Panc1 (cell line): ENCODE measurements around the gene CRMP1.

Source experiments
- POLR2AphosphoS5 ChIP-seq: IDR thresholded peaks from 2 replicates; pipeline ENCODE4 v1.6.1; 2012; ENCODE audit warnings: mild to moderate bottlenecking, low read depth, low read length, moderate library complexity
- SIN3A ChIP-seq: IDR thresholded peaks from 2 replicates; pipeline ENCODE4 v1.6.1; 2012; ENCODE audit warnings: low read depth, mild to moderate bottlenecking, low read length, moderate library complexity, borderline replicate concordance; ENCODE audit not compliant: insufficient read depth
- TF ChIP-seq, protein P1 (sequence below): fragments of 450-650 bp; IDR thresholded peaks from 2 replicates; pipeline ENCODE4 v1.5.1; 2017; ENCODE audit warnings: mild to moderate bottlenecking
- TF ChIP-seq, protein P2 (sequence below), 2 experiments: IDR thresholded peaks; 2 replicates each; pipeline ENCODE4 v1.6.1; 2011 to 2012; ENCODE audit warnings: low read depth in 2 of 2, control low read depth in 1 of 2, low read length in 1 of 2, mild to moderate bottlenecking in 1 of 2, moderate library complexity in 1 of 2; ENCODE audit not compliant: insufficient read depth in 1 of 2

GRCh38 chr4:5839751-5840674 is 52.9 kb downstream of the CRMP1 start:
- TF ChIP-seq, protein P1, sequence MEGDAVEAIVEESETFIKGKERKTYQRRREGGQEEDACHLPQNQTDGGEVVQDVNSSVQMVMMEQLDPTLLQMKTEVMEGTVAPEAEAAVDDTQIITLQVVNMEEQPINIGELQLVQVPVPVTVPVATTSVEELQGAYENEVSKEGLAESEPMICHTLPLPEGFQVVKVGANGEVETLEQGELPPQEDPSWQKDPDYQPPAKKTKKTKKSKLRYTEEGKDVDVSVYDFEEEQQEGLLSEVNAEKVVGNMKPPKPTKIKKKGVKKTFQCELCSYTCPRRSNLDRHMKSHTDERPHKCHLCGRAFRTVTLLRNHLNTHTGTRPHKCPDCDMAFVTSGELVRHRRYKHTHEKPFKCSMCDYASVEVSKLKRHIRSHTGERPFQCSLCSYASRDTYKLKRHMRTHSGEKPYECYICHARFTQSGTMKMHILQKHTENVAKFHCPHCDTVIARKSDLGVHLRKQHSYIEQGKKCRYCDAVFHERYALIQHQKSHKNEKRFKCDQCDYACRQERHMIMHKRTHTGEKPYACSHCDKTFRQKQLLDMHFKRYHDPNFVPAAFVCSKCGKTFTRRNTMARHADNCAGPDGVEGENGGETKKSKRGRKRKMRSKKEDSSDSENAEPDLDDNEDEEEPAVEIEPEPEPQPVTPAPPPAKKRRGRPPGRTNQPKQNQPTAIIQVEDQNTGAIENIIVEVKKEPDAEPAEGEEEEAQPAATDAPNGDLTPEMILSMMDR: no peak
- TF ChIP-seq, protein P2, sequence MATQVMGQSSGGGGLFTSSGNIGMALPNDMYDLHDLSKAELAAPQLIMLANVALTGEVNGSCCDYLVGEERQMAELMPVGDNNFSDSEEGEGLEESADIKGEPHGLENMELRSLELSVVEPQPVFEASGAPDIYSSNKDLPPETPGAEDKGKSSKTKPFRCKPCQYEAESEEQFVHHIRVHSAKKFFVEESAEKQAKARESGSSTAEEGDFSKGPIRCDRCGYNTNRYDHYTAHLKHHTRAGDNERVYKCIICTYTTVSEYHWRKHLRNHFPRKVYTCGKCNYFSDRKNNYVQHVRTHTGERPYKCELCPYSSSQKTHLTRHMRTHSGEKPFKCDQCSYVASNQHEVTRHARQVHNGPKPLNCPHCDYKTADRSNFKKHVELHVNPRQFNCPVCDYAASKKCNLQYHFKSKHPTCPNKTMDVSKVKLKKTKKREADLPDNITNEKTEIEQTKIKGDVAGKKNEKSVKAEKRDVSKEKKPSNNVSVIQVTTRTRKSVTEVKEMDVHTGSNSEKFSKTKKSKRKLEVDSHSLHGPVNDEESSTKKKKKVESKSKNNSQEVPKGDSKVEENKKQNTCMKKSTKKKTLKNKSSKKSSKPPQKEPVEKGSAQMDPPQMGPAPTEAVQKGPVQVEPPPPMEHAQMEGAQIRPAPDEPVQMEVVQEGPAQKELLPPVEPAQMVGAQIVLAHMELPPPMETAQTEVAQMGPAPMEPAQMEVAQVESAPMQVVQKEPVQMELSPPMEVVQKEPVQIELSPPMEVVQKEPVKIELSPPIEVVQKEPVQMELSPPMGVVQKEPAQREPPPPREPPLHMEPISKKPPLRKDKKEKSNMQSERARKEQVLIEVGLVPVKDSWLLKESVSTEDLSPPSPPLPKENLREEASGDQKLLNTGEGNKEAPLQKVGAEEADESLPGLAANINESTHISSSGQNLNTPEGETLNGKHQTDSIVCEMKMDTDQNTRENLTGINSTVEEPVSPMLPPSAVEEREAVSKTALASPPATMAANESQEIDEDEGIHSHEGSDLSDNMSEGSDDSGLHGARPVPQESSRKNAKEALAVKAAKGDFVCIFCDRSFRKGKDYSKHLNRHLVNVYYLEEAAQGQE (IDR thresholded peaks at IDR 0.05; ENCODE audit: insufficient read depth in 1 of 2, low read depth in 2 of 2, low read length in 1 of 2): no peak
- TF ChIP-seq SIN3A: no peak
- no peak for TF ChIP-seq POLR2AphosphoS5
